HG03103 (cell line): ENCODE measurements around the gene LGR6.

Experiments used
- ATAC-seq: cut with Tn5 transposase; IDR thresholded peaks from one replicate; pipeline ENCODE4 v1.9.1; 2021; ENCODE audit warnings: low read depth; ENCODE audit not compliant: unreplicated experiment

Gene LGR6

DNA sequence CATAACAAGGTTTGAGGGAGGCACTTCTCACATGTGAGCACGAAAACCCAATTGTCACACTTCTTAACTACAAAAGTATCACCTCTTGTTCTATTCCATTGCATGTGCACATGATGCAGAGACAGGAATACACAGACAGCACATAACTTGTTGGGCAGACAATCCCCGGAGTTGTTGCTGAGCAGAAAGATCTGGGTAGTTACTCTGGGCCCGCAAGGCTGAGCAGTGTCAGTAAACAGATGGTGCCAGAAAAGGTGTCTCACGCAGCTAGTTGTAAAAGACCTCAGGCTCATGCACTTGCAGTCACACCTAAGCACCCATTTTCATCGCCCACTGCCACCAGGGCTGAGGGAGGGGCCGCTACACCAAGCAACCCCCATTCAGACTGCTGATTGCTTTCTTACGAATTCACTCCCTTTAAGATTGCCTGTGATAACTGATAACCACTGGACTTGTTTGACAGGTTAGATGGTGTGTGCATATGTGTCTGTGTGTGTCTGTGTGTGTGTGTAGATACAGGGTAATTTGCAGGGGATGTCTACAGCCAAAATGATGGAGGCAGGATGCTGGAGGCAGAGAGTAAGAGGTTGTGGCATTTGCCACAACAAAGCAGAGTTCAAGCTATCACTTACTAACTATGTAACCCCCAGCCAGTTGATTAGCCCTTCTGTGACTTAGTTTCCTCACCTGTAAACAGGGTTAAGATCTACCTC, 4.2 kb downstream of the LGR6 start:
- ATAC-seq = no peak

DNA sequence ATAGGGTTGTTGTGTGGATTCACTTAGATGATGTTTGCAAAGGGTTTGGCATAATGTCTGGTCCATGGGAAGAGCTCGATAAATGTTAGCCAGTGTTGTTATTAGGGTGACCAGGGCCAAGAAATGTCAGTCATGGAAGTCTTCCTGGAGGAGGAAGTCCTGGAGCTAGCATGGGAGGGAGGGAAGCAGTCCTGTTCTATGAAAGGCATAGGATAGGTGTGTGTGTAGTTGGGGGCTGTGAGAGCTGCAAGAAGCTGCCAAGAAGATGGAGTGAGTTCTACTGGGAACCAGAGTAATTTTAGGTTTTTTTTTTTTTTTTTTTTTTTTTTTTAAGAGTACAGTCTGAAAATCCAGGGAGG, 4.7 kb downstream of the LGR6 start:
- ATAC-seq = no peak

DNA sequence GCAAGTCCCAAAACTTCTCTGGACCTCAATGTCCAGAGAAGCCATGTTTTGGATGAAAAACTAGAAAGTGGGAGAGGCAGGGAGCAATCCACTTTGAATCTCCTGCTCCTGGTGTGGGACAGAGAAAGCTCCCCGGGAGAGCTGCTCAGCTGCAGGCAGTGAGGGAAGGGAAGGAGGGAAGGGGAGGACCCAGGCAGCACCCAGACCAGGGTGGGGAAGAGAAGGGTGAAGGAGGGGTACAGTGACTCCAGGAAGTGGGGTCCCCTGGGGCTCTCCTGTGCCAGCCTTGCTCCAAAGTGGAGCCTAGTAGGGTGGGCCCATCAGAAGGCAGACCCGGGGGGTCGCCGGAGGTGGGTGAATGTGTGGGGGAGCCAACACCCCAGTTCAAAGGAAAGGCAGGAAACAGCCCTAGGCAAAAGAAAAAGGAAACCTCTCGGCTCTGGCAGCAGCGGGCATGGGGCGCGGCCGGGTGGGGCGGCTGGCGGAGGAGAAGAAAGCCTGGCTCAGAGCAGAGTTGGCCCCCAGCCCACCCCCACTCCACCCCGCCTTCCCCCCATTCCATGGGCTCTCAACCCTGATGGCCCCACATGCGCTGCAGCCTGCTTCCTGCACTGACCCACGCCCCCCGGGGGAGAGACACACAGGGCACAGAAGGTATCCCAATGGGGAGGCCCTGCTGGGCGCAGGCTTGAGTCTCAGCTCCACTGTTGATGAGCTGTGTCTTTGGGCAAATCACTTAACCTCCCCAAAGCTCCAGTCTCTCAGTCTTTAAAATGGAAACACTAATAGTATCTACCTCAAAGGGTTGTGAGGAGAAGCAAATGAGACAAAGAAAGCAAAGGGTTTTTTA, 5.7 kb downstream of the LGR6 start:
- no peak for ATAC-seq

DNA sequence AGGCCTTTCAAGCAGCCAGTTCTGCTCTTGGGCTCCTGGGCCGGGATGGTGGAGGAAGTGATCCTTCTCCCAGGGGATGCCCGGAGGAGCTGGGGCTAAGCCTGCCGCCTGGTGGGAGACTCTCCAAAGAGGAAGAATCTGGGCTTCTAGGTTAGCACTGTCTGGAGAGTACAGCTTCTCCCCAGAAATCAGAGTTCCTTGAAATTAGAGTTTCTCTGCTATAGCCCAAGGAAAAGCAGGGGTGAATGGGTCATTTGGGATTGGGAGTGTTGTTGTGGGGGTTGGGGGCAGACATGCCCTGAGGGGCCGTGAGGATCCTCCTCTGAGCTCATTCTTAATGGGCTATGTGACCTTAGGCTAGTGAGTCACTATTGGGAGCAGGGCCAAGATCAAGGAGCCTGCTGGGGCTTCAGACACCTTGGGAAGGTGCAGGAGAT, 6.5 kb downstream of the LGR6 start:
- ATAC-seq = no peak

DNA sequence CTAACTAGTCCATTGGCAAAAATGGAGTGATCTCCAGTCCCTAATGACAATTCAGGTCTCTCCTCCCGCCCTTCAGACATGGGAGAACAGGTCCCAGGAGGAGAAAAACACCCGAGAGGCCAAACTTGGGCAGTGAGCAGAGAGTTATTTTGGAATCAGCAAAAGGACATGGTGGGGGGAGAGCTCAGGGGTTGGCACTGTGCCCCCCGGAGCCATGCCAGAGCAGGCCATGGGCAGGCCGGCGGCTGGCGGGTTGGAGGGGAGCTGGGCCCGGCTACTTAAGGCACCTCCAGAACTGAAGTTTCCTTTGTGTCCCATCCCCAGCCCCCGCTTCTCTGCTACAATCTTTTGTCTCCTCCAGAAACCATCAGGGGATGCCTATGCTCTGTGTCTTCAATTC, 7.1 kb downstream of the LGR6 start:
- no peak for ATAC-seq

DNA sequence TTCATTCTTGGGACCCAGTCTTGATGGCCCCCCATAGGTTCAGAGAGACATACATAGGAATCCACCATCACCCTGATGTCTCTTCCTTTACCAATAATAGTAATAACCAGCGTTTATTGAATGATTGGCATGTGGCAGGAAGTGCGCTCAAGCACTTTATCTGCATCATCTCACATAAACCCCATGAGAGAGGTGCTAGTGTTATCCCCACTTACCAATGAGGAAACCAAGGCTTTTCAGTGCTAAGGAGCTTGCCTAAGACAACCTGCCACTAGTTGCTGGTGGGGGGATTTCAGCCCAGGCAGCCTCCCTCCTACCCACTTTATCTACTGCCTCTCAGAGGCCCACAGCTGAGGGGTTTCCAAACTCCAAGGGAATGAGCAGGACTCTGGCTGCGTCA, 7.7 kb downstream of the LGR6 start:
- no peak for ATAC-seq

DNA sequence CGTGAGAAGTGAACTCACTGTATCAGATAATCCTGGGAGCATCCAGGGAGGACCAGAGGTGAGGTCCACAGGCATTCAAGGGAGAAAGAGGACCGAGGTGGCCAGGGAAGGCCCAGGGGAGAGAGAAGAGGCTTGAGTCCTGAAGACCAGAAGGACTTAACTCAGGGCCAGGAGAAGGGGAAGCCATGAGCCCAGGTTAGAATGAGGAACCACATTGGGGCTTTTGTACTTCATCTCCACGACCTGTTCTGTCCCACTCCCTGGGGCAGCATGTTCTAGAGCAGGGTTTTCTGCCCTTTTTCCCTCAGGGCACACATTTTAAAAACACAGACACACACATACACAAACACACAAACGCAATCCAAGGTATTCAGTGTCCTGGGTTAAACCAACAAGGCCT, 8.4 kb downstream of the LGR6 start:
- no peak for ATAC-seq

DNA sequence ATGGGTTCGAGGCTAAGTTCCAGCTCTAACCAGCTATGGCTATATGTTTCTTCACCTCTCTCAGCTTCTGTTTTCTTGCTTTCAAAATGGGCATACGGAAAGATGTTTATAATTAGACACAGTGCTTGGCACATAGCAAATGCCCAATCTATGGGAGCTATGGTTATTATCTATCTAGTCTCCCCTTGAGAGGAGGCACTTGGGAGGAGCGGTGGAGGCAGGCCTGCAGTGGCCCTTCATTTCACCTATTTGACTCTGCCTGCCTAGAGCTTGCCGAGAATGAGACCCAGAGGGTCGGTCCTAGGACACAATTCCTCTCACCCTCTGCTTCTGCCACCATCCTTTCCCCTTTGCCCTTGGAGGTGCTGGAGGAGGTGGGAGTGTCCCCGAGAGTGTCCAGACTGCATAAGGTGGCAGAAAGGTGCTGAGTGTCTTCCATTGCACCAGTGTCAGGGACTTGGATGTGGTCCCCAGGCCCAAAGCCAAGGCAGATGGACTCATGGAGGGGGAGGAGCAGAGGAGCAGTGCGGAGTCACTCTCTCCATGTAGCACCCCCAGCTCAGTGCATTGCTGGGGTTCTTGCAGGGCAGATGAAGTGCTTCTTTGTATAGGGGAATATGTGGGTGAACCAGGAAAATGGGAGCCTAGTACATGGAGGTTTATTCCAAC, 9.0 kb downstream of the LGR6 start:
- no peak for ATAC-seq

DNA sequence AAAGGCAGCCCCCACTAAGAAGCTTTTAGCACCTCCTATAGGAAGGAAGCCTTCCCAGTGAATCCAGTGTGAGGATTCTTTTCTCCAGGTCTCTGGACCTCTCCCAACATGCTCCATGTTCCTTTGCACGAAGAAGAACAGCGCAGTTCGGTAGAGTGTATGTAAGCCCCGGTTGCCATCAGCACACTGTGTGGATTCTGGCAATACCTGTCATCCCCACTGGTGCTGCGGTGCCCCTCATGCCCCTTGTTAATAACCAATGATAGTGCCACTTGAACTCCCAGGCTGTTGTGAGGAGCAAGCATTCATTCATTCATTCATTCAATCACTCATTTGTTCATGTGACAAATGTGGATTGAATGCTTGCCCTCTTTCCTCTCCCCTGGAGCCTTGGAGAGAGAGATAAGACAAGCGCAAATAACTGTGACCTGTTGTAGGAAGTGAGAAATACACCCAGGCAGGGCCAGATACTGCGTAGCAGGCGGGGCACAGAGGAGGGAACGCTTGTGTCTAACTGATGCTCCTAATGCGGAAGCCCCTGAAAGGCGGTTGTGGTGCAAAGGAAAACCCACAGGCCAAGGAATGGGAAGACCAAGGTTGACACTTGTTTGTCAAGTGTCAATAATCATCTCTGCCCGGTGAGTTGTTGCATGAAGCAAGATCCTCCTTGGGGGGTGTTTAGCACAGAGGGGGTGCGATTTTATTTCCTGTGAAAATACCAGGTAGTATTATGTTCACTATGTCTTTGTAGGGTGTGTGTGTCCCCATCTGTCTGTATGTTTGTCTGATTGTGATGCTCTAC, 9.8 kb downstream of the LGR6 start:
- no peak for ATAC-seq

DNA sequence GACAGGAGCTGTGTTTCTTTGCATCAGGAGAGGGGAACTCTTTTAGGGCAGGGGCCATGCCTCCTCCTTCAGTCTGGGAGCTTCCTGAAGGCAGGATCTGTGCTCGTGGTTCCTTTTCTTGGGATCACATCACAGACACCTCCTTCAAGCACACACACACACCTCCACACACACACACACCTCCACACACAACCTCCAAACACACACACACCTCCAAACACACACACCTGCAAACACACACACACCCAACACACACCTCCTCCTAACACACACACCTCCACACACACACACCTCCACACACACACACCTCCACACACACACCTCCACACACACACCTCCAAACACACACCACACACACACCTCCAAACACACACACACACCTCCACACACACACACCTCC, 10.5 kb downstream of the LGR6 start:
- ATAC-seq = no peak

DNA sequence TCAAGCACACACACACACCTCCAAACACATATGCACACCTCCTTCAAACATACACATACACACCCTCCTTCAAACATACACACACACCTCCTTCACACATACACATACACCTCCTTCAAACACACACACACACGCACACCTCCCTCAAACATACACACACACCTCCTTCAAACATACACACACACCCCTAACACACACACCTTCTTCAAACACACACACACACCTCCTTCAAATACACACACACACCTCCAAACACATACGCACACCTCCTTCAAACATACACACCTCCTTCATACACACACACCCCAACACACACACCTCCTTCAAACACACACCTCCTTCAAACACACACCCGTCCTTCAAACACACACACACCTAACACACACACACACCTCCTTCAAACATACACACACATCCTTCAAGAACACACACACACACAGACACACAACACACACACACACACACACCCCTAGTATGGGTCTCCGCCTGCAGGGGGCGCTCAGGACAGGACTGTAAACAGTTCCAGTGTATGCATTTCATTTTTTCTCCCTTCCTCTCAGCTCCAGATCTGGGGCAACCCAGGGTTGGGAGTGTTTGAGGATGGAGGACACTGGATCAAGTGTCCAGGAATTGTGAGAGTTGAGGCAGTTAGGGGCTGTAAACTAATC, 12.1 kb downstream of the LGR6 start:
- ATAC-seq = no peak

DNA sequence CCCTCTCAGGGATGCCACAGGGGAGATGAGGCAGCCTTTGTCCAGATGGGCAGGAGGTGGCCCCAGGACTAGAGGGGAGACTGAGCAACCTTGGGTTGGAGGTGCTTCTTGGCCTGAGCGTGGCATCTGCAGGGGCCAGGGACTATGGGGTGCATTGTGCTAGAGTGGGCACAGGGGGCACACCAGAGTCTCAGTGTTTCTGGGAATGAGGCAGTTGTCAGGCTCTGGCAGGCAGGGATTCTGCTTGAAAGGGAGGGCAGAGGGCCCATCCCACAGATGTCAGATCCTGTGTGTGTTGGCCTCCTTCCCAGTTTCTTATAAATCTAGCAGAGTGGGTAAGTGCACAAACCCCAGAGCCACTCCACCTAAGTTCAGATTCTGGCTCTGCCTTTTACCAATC, 13.7 kb downstream of the LGR6 start:
- ATAC-seq = no peak

DNA sequence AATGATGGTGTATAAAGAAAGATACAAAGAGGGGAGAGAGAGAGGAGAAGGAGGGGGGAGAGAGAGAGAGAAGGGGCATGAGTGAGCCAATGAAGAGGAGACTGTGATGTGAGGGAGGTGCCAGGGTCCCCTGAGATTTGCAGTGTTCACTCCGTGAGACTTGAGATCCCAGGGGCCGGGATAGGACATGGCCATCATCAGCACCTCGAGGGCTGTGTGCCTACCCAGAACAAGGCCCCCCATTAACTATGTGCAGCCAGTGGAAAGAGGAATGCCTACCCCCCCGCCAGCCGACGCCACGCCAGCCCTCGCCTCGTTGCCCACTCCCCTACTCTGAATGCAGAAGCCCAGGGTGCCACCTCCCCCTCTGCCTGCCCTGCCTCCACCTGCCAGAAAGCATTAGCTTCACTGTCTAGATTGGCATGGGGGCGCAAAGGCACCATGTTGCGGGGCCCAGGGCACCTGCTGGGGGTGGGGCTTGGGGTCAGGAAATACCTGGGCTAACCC, 14.8 kb downstream of the LGR6 start:
- ATAC-seq = no peak

DNA sequence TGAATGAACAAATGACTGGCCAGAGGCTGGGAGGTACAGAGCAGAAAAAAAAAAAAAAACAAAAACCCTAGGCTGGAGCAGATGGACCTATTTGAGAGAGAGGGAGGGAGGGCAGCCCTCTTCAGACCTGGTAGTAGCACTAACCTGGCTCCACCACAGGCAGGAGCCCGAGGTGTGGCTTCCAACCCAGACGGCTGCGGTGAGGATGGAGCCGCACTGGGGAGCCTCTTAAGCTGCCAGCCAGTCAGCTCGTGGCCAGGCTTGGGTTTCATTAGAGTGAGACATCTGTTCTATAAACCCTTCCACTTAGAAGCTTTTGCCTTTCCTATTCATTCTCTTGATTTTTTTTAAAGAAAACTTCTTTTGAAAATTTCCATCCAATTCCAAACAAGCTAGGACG, 16.8 kb downstream of the LGR6 start:
- ATAC-seq = no peak

DNA sequence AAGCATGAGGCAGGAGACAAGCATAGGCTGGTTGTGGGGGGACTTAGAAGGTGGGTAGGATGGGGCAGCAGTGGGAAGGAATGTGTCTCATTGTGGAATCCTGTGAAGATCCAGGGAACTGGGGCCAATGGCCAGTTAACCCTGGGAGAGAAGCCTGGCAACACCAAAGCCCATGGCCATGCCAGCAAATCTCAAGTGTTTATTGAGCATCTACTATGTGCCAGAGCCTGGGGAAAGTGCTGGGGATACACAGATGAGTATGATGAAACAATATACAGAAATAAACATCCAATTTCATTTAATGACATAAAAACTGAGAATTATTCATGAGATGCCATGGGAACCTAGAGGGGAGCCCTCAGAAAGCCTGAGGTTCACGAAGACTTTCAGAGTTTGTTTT, 17.4 kb downstream of the LGR6 start:
- no peak for ATAC-seq

DNA sequence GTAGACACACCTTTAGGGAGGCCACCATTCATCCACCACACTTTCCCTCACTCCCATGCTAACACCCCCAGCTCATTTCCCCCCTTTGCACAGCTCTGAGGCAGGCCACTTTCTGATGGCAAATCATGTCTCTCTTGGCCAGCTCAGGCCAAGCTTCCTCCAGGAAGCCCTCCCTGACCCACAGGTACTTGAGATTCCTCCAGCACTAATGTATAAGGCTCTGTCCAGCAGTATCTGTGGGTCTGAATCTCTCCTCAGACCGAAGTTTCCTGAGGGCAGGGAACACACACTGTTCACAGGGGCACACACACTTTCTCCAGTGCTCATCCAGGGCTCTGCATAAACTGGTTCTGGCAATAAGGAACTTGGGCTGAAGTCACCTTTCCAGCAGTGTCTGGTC, 19.2 kb downstream of the LGR6 start:
- ATAC-seq = no peak

DNA sequence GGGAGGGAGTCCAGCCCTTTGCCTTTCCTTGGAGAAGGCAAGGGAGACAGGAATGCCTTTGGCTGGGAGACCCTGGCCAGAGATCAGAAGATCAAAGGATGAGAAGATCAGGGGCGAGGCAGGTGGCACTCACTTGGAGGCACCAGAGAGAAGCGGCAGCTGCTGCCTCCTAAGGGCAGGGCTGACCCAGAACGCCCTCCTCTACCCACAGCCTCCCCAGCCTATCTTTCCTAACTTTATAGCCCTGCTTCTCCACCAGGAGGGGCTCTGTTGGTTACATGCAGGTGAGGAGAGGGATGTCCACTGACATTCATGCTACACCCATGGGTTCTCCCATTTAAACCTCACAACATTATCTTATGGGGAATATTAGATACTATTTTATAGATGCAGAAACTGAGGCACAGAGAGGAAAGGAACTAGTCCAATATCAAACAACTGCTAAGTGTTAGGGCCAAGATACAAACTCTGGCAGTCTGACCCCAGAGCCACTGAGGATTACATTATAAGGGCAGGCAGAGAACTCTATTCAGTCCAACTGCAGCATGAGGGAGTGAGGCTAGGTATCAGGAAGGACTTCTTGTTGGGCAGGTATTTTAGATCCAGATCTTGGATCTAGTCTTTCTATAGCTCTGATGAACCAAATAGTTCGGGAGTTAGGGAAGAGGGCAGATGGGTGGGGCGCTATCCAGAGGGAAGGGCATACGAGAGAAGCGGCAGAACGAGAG, 19.9 kb downstream of the LGR6 start:
- no peak for ATAC-seq

DNA sequence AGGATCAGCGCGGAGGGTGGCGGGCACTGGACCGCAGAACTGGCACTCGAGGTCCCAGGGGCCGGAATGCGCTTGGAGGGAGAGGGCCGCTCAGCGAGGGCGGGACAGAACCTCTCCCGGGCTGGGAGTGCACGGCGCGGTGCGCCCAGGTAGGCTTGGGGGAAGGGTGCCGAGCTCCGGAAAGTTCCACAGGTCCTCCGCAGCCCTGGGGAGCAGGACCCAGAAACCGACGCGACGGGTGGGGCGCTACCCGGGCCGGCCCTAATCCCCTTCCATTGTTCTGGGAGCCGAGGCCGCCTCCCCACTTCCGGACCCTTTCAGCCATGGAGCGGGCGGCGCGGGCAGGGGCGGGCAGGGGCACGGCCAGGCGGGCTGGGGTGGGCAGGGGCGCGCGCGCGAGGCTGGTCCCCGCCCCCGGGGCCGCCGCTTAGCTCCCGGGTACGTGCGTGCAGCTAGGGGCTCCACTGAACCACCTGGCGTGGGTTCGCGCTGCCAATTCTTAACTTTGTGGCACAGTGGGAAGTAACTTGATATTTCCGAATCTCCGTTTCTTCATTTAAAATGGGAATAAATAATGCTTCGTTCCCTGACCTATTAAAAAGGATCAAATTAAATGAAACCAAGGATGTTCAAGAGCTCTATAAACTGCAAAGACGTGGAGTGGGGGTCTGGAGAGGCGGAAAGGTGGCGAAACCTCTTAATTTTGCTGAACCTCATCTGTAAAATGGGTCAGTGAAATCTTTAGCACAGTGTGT, 20.7 kb downstream of the LGR6 start:
- ATAC-seq = no peak
